Stimulated activated CD8-positive, alpha-beta memory T cell treated with anti-CD3 and anti-CD28 coated beads, Interleukin-15, amount 100 ng/mL, for 4 hours (primary cell): ENCODE results near the gene TMEM250.
"Not testable (repeated sequence)": the region's sequence is repeated elsewhere in the genome, so short reads cannot be mapped to it uniquely, and the experiment has no call there.

Source experiments
- DNase-seq, 2 donors: peaks; one replicate each; pipeline ENCODE4 v3.0.0-alpha.2; 2020; ENCODE audit warnings: low read depth in 2 of 2

The TMEM250 gene, protein sequence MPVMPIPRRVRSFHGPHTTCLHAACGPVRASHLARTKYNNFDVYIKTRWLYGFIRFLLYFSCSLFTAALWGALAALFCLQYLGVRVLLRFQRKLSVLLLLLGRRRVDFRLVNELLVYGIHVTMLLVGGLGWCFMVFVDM

DNA sequence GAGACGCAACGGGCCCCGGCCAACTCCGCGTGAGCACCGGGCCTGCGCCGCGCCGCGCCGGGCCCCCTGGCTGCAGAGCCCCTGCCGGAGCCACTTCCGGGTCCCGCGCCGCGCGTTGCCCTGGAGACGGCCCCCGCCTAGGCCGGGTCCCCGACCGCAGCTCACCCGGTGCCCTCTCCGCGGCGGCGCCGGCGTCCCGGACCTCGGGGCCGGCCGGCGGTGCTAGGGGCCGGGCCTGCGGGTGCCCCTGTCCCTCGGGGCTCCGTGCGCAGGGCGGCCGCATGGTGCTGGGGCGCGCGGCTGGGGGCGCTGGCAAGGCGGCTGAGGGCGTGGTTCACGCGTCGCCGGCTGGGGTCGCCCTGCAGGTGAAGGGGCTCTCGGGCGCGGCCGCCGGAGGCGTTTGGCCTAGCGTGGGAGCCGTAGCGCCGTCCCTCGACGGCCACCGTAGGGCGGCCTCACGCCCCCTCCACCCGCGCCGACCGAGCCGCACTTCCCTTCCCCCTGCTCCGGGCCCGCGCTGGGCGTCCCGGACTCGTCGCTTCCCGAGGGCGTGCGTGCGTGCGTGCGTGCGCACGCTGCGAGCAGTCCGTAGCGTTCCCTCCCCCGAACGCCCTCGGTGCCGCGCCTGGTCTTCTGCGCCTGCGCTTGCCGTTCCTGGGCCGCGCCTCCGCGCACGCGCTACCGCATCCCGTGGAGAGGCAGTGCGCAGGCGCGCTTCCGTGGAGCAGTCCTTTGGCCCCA, at the start of gene TMEM250:
Gene TMEM250, minus strand, starts transcription at position 556 of the 741 bp plus-strand sequence. CDS start 1,975 bp downstream, outside the sequence.
- peak; percentile 92 to 94 for DNase-seq

DNA sequence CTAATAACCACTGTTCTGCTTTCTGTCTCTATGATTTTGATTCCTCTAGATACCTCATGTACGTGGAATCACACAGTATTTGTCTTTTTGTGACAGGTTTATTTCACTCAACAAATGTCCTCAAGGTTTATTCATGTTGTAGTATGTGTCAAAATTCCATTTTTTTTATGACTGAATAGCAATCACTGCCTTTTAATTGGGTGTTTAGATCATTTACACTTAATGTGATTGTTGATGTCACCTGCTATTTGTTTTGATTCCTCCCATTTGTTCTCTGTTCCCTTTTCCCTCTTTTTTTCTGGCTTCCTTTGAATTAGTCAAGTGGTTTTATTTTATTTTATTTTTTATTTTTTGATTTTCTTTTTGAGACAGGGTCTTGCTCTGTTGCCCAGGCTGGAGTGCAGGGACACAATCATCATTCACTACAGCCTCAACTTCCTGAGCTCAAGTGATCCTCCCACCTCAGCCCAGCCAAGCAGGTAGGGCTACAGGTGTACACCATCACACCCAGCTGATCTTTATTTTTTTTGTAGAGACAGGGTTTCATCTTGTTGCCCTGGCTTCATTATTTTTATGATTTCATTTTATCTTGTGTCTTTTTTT, 44.7 kb upstream of the TMEM250 start:
- no peak for DNase-seq

DNA sequence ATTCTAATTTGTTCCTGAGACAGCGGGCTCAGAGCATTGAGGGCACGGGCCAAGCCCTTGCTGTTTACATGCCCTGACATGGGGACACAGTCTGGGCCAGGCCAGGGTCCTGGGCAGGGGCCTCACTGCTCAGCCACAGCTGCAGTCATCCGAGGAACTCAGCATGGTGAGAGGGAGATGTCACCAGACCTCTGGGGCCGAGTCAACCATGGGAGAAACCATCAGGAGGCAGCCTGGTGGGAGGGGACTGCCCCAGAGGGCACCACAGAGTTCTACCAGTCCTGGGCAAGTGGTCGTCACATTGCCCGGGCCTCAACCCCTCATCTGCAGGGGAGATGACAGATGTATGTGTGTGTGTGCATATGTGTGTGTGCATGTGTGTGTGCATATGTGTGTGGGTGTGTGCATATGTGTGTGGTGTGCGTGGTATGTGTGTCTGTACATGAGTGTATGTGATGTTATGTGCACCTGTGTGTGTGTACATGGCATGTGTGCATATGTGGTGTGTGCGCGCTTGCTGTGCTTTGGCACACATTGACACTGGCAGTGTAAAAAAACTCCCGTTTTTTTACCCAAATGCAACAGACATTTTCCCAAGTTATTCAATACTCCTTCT, 42.4 kb upstream of the TMEM250 start:
- no peak for DNase-seq

DNA sequence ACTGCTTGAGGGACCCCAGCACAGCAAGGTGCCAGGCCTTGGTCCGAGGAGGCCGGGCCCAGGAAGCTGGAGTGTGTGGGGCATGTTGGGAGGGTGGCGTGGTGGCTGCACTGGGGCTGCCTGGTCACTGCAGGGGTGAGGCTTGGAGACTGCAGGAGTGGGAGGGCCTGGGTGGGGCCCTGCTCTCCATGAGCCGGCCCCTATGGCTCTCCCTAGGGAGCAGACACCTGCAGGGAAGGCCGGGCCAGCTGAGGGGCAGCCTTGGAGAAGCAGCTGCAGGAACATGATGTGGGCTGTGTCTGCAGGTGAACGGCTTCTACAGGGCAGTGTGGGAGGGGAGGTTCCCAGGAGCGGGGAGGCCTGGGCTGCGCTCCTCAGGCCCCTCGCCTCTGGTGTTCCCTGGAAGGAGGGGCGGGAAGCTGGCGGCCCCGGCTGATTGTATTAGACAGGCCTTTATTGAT, 41.7 kb upstream of the TMEM250 start:
- no peak for DNase-seq

DNA sequence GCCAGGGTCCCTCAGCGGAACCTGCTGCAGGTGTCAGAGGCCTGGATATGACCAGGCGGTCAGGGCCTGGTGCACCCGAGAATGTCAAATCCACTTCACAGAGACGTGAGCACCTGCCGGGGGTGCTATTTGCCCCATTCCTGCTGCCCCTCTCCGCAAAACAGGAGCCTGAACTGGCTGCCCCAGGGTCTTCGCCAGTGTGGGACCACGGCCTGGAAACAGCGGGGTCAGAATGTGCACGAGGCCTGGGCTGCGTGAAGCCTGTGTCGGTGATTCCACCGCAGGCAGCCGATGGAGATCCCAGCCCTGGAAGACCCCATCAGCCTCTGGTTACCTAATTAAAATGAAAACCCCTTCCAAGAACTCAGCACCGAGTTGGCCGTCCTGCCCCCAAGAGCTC, 41.2 kb upstream of the TMEM250 start:
- DNase-seq = no peak

DNA sequence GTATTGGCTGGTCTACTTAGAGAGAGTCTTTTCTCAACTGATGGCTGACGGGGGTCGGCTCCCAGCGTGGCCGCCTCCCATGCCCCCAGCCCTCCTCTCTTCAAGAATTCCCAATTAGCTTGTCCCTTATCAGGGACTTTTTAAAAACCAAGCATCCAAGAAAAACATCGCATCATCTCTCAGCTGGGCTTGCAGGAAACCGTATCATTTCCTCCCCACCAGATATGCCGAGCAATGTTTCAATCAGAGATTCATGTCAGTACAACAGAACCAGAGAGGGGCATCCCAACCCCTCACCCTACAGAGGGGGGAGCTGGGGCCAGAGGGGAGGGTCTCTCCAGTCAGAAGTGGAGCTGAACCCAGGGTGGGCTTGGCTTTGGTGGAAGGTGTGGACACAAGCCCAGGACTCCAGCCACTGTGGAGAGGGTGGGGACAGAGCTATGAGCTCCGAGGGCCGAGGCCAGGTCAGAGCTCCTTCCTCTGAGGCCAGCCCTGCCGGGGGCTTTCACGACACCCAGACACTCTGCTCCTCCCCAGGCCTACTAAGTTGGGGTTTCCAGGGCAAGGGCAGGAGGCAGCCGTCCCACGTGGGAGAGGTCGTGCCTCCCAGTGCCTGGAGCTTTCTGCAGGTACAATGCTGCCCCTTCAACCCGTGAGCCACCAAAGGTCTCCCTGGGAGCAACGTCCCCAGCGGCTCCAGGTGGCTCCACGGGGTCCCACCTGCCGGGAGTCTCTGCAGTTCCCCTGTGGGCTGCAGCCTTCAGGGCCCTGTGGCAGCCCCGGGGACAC, 39.0 kb upstream of the TMEM250 start:
- no peak for DNase-seq

DNA sequence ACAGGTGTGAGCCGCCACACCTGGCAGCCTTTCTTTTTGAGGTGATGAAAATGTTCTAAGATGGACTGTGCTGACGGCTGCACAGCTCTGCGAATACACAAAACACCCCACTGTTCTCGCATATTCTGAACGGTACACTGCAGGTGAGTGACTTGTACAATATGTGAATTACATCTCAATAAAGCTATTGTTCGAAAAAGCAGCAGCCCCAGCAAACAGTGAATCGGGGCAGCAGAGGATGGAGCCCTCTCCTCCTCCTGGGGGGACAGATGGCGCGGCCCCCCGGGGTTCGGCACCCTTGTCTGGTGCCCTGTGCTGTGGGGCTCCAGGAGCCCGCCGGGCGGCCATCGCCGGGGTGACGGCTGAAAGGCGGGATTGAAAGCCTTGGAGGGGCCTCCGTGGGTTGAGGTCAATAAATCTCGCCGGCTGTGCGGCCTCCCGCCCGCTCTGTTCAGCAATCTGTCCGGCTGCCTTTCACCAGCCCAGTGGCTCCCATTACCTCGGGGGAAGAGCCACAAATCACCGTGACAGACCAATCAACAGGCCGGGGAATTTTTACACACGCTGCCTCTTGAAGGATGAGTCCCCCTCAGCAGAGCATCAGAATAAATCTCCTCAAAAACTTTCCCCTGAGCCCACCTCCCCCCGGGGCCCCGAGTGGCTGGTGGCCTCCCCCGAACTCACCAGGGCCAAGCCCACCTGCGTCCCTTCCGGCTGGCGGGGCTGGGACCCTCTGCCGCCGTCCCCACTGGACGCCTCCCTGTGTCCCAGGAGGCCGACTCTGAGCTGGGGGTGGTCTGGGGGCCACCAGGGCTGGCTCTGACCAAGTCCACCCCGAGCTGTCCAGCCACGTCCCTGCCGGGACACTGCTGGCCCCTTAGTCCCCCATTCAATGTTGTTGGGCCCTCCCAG, 37.8 kb upstream of the TMEM250 start:
- DNase-seq = no peak

DNA sequence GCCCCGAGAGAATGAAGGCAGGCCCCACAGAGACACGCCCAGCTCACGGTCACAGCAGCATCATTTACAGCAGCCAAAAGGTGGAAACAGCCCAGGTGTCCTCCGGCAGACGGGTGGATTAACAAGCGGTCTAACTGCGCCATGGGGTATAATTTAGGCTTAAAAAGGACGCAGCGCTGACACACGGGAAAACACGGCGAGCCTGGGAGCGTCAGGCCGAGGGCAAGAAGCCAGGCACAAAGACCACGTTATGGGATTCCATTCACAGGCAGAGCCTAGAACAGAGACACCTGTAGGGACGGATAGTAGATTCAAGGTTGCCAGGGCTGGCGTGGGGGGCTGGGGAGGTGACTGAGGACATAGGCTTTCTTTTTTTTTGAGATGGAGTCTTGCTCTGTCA, 36.9 kb upstream of the TMEM250 start:
- no peak for DNase-seq

DNA sequence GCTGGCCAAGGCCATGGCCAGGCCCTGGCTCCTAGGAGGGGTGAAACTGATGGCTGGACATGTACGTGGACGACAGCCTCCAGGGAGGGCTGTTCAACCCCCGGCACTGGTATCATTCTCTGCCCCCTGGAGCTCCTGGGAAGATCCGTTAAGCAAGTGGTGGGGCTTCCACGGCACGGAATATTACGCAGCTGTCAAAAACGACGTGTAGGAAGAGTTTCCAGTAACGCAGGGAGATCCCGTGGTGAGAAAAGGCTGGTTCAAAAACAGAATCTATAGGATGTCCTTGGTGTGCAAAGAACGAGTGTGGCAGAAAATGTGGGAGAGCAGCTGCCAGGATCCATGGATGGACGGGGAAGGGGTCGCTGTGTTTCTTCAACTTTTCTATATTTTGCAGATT, 36.3 kb upstream of the TMEM250 start:
- DNase-seq = no peak

DNA sequence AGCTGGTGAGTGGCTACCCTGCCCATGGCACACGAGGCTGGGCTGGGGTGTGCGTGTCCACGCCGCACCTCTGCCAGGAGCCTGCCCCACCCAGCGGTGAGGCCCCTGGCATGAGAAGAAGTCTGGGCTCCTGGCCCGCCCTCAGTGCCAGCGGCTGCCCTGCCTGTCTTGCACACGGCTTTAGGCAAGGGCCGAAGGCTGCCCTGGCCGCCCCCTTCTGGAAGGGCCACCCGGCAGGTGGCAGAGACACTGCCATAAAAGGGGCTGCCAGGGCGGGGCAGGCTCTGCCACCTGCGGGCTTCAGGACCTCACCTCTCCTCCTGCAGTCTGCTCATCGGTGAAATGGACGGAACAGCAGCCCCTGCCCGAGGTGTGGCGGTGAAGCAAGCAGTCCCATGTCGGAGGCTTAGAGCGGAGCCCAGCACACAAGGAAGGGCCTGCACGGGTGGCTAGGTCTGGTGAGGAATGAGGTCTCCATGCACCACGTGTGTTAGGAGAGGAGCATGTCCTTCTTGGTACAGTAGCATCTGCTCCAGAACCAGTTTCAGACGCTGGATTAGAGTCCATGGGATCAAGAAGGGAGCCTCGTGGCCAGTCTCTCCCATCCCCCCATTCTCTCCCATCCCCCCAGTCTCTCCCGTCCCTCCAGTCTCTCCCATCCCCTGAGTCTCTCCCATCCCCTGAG, 34.8 kb upstream of the TMEM250 start:
- DNase-seq = no peak

DNA sequence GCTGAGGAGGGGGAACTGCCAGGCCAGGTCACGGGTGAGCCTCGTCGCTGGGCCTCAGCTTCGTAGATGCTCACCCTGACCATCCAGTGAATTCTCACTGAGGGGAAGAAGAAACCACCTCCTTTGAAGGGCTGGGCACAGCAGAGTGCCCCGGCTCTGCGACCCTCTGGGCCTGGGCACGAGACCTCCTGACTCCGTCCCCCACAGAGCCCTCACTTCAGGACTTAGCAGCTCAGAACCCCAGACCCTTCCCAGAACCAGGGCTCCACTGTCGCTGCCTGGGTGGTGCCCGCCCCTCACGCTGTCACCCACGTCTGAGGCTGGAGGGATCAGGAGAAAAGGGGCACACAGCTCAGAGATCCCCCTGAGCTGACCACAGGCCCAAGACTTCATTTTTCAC, 34.3 kb upstream of the TMEM250 start:
- no peak for DNase-seq

DNA sequence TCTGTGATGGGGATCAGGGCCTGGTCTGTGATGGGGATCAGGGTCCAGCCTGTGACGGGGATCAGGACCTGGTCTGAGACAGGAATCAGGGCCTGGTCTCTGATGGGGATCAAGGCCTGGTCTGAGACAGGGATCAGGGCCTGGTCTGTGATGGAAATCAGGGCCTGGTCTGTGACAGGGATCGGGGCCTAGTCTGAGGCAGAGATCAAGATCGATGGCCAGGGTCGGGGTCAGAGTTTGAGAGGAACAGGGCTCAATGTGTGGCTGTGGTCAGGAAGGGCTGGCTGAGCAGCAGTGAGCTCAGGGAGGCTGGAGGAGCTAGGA, 33.8 kb upstream of the TMEM250 start:
- DNase-seq = no peak

DNA sequence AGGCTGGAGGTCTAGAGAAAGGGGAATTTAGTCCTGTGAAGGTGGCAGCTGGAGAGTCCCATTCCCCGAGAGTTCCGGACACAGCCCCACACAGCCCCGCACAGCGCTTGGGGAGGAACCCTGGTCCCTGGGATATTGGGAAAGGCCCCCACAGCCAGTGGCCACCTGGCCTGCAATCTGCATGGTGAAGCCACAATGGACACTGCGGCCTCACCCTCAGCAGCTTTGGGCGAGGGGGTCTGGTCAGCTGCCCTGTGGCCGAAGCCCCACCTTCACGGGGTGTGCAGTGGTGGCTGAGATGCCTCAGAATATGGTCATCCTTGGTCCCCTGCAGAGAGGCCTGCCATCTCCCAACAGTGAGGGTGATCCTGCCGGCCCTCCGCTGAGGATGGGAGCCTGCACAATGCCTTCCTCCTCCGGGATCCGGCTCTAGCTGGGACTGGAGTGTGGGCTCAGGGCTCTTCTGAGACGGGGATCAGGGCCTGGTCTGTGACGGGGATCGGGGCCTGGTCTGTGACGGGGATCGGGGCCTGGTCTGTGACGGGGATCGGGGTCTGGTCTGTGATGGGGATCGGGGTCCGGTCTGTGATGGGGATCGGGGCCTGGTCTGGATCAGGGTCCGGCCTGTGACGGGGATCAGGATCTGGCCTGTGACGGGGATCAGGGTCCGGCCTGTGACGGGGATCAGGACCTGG, 33.3 kb upstream of the TMEM250 start:
- DNase-seq = no peak

DNA sequence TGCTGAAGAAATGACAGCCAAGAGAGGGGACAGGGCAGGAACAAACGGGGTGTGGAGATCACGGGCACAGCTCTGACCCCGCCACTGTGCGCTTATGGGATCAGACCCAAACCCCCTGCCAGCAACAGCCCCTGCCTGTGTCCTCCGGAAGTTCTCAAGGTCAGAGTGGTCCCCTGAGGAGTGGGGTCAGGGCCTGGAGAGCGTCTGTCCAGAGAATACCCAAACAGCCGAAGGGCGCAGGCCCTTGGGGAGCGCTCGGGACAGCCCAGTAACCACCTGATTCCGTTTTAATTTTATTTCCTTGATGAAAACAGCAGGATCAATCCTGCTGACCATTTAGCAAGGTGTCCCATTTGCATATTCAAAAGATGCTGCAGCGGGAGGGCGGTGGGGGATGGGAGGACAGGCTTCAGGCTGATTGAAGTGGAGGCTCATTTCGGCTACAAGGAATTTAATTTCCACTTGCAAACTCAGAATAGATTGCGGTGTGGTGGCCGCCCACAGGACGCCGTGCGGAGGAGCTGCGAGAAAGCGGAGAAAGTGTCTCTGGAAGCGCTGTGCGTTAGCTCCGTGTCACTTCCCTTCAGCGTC, 32.6 kb upstream of the TMEM250 start:
- DNase-seq = no peak

DNA sequence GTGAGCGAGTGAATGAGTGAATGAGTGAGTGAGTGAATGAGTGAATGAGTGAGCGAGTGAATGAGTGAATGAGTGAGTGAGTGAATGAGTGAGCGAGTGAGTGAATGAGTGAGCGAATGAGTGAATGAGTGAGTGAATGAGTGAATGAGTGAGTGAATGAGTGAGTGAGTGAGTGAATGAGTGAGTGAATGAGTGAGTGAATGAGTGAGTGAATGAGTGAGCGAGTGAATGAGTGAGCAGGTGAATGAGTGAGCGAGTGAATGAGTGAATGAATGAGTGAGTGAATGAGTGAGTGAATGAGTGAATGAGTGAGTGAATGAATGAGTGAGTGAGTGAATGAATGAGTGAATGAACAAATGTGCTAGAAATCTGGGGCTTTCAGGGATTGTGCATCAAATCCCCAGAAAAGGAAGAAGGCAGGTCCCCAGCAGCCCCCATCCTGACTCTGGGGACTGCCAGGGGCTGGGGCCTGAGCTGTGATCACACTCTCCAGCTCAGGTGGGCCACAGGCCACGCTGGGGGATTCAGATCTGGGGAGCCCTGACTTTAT, 32.1 kb upstream of the TMEM250 start:
- DNase-seq = not testable (repeated sequence)

DNA sequence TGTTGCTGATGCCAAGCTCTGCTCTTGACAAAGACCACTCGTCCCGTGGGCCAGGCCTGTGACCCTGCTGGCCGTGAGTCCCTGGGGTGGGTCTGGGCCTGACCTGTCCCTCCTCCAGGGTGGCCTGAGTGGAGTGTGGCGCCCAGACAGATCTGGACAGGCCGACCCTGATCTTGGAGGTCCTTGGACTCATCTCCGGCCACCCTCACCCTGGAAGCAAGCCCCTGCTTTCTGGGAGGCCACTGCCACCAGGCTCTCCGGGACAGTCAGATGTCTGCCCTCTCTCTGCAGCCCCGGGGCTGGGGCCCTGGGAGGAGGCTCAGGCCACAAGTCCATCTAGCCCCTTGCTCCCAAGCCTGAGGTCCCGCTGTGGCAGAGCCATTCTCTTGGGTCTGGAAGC, 31.2 kb upstream of the TMEM250 start:
- no peak for DNase-seq

DNA sequence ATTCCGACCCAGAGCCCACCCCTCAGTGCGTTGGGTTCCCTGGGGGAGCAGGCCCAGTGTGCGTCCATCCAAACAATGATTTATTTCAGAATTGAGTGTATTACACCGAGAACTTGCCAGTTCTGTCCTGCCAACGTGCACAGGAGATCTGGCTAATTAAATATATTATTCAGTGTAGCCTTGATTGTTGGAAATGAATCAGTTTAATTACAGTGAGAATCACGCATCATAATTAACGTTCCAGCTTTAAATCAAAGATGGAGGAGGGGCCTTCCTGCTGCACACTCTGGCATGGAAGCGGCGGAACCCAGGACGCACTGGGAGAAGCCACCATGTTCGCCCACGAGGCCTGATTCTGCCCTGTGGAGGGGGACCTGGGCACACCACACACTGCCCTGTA, 30.7 kb upstream of the TMEM250 start:
- no peak for DNase-seq

DNA sequence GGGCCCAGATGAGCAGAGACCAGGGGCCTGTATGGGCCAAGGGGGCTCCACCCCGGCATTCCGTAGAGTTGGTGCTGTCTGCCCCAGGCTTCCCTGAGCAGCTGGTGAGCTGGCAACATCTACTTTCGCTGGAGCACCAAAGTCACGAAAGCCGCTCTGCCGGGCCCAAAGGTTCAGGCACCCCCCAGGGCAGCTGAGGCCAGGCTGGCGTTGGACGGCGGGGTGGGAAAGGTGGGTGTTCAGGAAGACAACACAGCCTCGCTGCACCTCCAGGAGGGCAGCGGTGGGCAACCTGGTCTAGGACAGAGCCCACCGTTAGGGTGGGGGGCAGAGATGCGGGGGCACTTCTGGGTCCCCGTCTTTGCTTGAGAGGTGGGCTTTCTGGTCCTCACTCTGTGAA, 30.1 kb upstream of the TMEM250 start:
- DNase-seq = no peak
